GM23338 (cell line): ENCODE data around the gene ACYP2. TPM values are rescaled to one million over a fixed set of nuclear protein-coding genes. Genes with fewer than 3 reads are reported as not detected.

Experiments
- ATAC-seq: fragments of 200-7000 bp; cut with Tn5 transposase; 3 replicates; pipeline ENCODE4 v1.9.1; 2020
- DNase-seq: peaks from one replicate; pipeline ENCODE4 v3.0.0-alpha.2; 2015; ENCODE audit warnings: low spot score
- H2AFZ ChIP-seq: fragments of 200-600 bp; sonication (generic); 2 replicates; pipeline ENCODE4 v1.8.0; 2016; ENCODE audit warnings: antibody characterized with exemption, mild to moderate bottlenecking, moderate library complexity
- H3F3A ChIP-seq: fragments of 200-600 bp; sonication (generic); replicated peaks from 2 replicates; pipeline ENCODE4 v1.8.0; 2017; ENCODE audit warnings: antibody characterized with exemption, mixed run types, low read depth
- H3K27ac ChIP-seq: fragments of 200-600 bp; sonication (generic); 2 replicates; pipeline ENCODE4 v1.6.1; 2016; ENCODE audit warnings: low read depth
- H3K27me3 ChIP-seq: fragments of 200-600 bp; sonication (generic); 2 replicates; pipeline ENCODE4 v1.8.0; 2016; ENCODE audit warnings: mild to moderate bottlenecking, mixed run types, moderate library complexity; ENCODE audit not compliant: insufficient read depth
- H3K36me3 ChIP-seq: fragments of 200-600 bp; sonication (generic); 2 replicates; pipeline ENCODE4 v1.8.0; 2016; ENCODE audit warnings: mild to moderate bottlenecking; ENCODE audit not compliant: insufficient read depth
- H3K4me1 ChIP-seq: fragments of 200-600 bp; sonication (generic); 2 replicates; pipeline ENCODE4 v1.8.0; 2016; ENCODE audit warnings: mild to moderate bottlenecking, moderate library complexity; ENCODE audit not compliant: insufficient read depth
- H3K4me2 ChIP-seq: fragments of 200-600 bp; sonication (generic); 2 replicates; pipeline ENCODE4 v1.7.1; 2017; ENCODE audit warnings: mixed run types
- H3K4me3 ChIP-seq: fragments of 200-600 bp; sonication (generic); 2 replicates; pipeline ENCODE4 v1.6.1; 2016; ENCODE audit warnings: mixed run types
- H3K79me2 ChIP-seq: fragments of 200-600 bp; sonication (generic); replicated peaks from 2 replicates; pipeline ENCODE4 v1.8.0; 2017; ENCODE audit warnings: mild to moderate bottlenecking; ENCODE audit not compliant: insufficient read depth
- H3K9me2 ChIP-seq: fragments of 200-600 bp; sonication (generic); 2 replicates; pipeline ENCODE4 v1.8.0; 2017; ENCODE audit not compliant: insufficient read depth
- H4K20me1 ChIP-seq: fragments of 200-600 bp; sonication (generic); replicated peaks from 2 replicates; pipeline ENCODE4 v1.8.0; 2017; ENCODE audit warnings: mild to moderate bottlenecking; ENCODE audit not compliant: insufficient read depth
- H3K27ac Mint-ChIP-seq: 2 replicates; pipeline ENCODE4 v1.8.0; 2020; ENCODE audit warnings: inconsistent platforms, mild to moderate bottlenecking, moderate library complexity, mixed read lengths
- H3K27me3 Mint-ChIP-seq: 3 replicates; pipeline ENCODE4 v1.8.0; 2022; ENCODE audit warnings: low read depth, mild to moderate bottlenecking, moderate library complexity, mixed read lengths, inconsistent platforms; ENCODE audit not compliant: insufficient read depth, poor library complexity
- H3K36me3 Mint-ChIP-seq: 3 replicates; pipeline ENCODE4 v1.8.0; 2021; ENCODE audit warnings: low read depth, mild to moderate bottlenecking, inconsistent platforms, moderate library complexity, mixed read lengths
- H3K4me1 Mint-ChIP-seq: 3 replicates; pipeline ENCODE4 v1.8.0; 2020; ENCODE audit warnings: mild to moderate bottlenecking, inconsistent platforms, mixed read lengths
- H3K4me3 Mint-ChIP-seq: 3 replicates; pipeline ENCODE4 v1.8.0; 2021; ENCODE audit warnings: moderate library complexity, mild to moderate bottlenecking, inconsistent platforms, mixed read lengths
- H3K9me3 Mint-ChIP-seq: 3 replicates; pipeline ENCODE4 v1.8.0; 2020; ENCODE audit warnings: moderate library complexity, mild to moderate bottlenecking, inconsistent platforms, mixed read lengths
- EZH2 ChIP-seq: fragments of 200-600 bp; sonication (generic); IDR thresholded peaks from one replicate; pipeline ENCODE4 v1.8.0; 2017; ENCODE audit warnings: antibody characterized with exemption, mild to moderate bottlenecking, low read depth; ENCODE audit not compliant: unreplicated experiment
- EZH2phosphoT487 ChIP-seq: fragments of 200-600 bp; sonication (generic); IDR thresholded peaks from one replicate; pipeline ENCODE4 v1.8.1; 2018; ENCODE audit warnings: antibody characterized with exemption; ENCODE audit not compliant: unreplicated experiment
- NANOG ChIP-seq: IDR thresholded peaks from 2 replicates; pipeline ENCODE4 v1.6.1; 2016; ENCODE audit warnings: antibody characterized with exemption, borderline replicate concordance
- POLR2AphosphoS5 ChIP-seq: IDR thresholded peaks from 2 replicates; pipeline ENCODE4 v1.6.1; 2016; ENCODE audit warnings: antibody characterized with exemption, low read depth
- ZNF462 ChIP-seq: fragments of 250-450 bp; sonication (Bioruptor Pico); IDR thresholded peaks from 2 replicates; pipeline ENCODE4 v1.5.0; 2020; ENCODE audit warnings: mild to moderate bottlenecking, moderate library complexity
- polyA plus RNA-seq: library from polyadenylated mRNA; unstranded; fragments of >200 nt; fragmentation: Nextera tagmentation; extraction: Ambion mirVana; gene quantifications from 2 replicates; pipeline ENCODE4 v1.2.1, GENCODE V29; 2016
- total RNA-seq: library from RNA; depleted of rRNA; stranded (reverse); fragments of >200 nt; shearing (Covaris generic); gene quantifications from 2 replicates; pipeline ENCODE4 v1.2.3, GENCODE V29; 2014
- TF ChIP-seq, protein P1 (sequence below): IDR thresholded peaks from 2 replicates; pipeline ENCODE4 v1.6.1; 2016; ENCODE audit warnings: antibody characterized with exemption
- TF ChIP-seq, protein P2 (sequence below), 2 experiments: fragments of 200-600 bp in 1 of 2; sonication (generic) in 1 of 2; conservative IDR thresholded peaks; 2 replicates each; pipeline versions ENCODE4 v1.5.1 to v1.6.1; 2016 to 2017; ENCODE audit warnings: antibody characterized with exemption in 2 of 2, low read depth in 2 of 2, mild to moderate bottlenecking in 2 of 2, moderate library complexity in 1 of 2

The ACYP2 gene
- total and polyA plus RNA-seq, 2 experiments from 2014 or later, result 2.3 to 15.5 TPM

GRCh38 chr2:54325148-54325547, 209.7 kb downstream of the ACYP2 start:
- peaks cover 29% of the 10 kb centered on the region for H3K9me3 Mint-ChIP-seq

More at GRCh38 chr2:54325148-54325547, 209.7 kb downstream of the ACYP2 start:
- H3K79me2 ChIP-seq, result no peaks in the 10 kb centered on the region
- ATAC-seq (no peak), DNase-seq (no peak)
- TF ChIP-seq NANOG (no peak), ZNF462 (CRISPR knock-in tag) (no peak), EZH2 (no peak), EZH2phosphoT487 (no peak), POLR2AphosphoS5 (no peak)
- TF ChIP-seq, protein P1, sequence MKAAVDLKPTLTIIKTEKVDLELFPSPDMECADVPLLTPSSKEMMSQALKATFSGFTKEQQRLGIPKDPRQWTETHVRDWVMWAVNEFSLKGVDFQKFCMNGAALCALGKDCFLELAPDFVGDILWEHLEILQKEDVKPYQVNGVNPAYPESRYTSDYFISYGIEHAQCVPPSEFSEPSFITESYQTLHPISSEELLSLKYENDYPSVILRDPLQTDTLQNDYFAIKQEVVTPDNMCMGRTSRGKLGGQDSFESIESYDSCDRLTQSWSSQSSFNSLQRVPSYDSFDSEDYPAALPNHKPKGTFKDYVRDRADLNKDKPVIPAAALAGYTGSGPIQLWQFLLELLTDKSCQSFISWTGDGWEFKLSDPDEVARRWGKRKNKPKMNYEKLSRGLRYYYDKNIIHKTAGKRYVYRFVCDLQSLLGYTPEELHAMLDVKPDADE, result no peak
- TF ChIP-seq, protein P2, sequence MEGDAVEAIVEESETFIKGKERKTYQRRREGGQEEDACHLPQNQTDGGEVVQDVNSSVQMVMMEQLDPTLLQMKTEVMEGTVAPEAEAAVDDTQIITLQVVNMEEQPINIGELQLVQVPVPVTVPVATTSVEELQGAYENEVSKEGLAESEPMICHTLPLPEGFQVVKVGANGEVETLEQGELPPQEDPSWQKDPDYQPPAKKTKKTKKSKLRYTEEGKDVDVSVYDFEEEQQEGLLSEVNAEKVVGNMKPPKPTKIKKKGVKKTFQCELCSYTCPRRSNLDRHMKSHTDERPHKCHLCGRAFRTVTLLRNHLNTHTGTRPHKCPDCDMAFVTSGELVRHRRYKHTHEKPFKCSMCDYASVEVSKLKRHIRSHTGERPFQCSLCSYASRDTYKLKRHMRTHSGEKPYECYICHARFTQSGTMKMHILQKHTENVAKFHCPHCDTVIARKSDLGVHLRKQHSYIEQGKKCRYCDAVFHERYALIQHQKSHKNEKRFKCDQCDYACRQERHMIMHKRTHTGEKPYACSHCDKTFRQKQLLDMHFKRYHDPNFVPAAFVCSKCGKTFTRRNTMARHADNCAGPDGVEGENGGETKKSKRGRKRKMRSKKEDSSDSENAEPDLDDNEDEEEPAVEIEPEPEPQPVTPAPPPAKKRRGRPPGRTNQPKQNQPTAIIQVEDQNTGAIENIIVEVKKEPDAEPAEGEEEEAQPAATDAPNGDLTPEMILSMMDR (conservative IDR thresholded peaks at IDR 0.05; ENCODE audit: low read depth in 2 of 2), result no peak
- no peaks in the 10 kb centered on the region; the same call in 1 of the 2 replicates for H3F3A ChIP-seq
- H3K27me3 ChIP-seq, result peaks cover 14% of the 10 kb centered on the region
- H3K4me1 ChIP-seq, result peaks cover 8% of the 10 kb centered on the region
- no peak overlapping the region for H3K4me2 ChIP-seq
- Mint-ChIP-seq H3K4me1 (peaks cover 5% of the 10 kb centered on the region), H3K4me3 (no peak overlapping the region), H3K36me3 (peaks cover 9% of the 10 kb centered on the region), H3K27ac (no peak overlapping the region), H3K27me3 (peaks cover 12% of the 10 kb centered on the region)
- H3K27ac ChIP-seq, result no peak overlapping the region
- H3K4me3 ChIP-seq, result no peak overlapping the region
- H3K9me2 ChIP-seq, result no peaks in the 10 kb centered on the region
- no peaks in the 10 kb centered on the region for H4K20me1 ChIP-seq
- H2AFZ ChIP-seq, result no peak overlapping the region
- H3K36me3 ChIP-seq, result no peaks in the 10 kb centered on the region; the same call in 1 of the 2 replicates
